ENCODE data around the gene RNF151.

DNA sequence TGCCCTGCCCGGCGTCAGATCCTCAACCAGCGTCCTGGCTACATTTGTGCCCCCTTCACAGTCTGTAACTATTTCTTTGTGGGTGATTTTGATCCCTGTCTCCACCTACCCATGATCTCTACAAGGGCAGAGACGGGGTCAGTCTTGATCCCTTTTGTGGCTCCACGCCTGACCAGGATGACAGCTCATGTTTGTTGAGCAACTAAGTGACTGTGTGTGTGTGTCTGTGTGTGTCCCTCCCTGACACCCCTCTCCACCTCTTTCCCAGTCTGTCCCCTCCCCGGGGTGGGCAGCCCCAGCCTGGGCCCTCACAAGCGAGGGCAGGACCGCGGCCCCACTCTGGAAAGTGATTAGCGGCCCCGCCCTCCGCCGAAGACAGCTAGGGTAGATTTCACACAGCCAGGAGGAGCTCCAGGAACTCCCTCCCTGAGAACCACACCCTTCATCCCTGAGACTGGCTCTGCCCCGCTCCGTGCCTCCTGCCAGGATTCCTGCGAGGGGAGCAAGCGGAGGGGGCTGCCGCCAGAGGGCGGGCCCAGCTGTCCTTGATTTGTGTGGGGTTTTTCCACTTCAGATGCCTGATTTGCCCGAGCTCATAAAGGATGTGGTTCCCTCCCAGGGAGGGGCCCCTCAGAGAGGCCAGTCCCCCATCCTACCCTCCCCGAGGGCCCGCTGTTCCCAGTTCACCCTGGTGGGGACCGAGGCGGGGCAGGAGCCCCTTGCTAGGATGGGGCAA is 43.2 kb upstream of the RNF151 start:
- TF ChIP-seq MTF1 (CRISPR knock-in tag; IDR thresholded peaks at IDR 0.05) (no peak), SIN3B (IDR thresholded peaks at IDR 0.05; ENCODE audit: low read length) (no peak), ZNF484 (CRISPR knock-in tag; IDR thresholded peaks at IDR 0.05; ENCODE audit: borderline replicate concordance, low read depth) (no peak), NFRKB (IDR thresholded peaks at IDR 0.05) (no peak), FOXM1 (CRISPR knock-in tag; IDR thresholded peaks at IDR 0.05) (no peak), RFX5 (IDR thresholded peaks at IDR 0.05; ENCODE audit: low read depth, low read length) (no peak), POLR2AphosphoS2 (IDR thresholded peaks at IDR 0.05; ENCODE audit: low read depth, low read length) (no peak), ZNF274 (CRISPR knock-in tag; IDR thresholded peaks at IDR 0.05) (no peak)
- TF ChIP-seq, protein P1, sequence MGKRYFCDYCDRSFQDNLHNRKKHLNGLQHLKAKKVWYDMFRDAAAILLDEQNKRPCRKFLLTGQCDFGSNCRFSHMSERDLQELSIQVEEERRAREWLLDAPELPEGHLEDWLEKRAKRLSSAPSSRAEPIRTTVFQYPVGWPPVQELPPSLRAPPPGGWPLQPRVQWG (CRISPR knock-in tag; IDR thresholded peaks at IDR 0.05; ENCODE audit: borderline replicate concordance, low read depth): no peak
- TF ChIP-seq, protein P2, sequence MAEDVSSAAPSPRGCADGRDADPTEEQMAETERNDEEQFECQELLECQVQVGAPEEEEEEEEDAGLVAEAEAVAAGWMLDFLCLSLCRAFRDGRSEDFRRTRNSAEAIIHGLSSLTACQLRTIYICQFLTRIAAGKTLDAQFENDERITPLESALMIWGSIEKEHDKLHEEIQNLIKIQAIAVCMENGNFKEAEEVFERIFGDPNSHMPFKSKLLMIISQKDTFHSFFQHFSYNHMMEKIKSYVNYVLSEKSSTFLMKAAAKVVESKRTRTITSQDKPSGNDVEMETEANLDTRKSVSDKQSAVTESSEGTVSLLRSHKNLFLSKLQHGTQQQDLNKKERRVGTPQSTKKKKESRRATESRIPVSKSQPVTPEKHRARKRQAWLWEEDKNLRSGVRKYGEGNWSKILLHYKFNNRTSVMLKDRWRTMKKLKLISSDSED (CRISPR knock-in tag; IDR thresholded peaks at IDR 0.05): no peak
- TF ChIP-seq, protein P3, sequence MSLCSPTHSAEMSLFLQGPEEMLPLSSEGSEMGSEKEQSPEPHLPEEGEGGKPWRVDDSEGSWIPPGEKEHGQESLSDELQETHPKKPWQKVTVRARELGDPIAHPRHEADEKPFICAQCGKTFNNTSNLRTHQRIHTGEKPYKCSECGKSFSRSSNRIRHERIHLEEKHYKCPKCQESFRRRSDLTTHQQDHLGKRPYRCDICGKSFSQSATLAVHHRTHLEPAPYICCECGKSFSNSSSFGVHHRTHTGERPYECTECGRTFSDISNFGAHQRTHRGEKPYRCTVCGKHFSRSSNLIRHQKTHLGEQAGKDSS (CRISPR knock-in tag; IDR thresholded peaks at IDR 0.05; ENCODE audit: borderline replicate concordance, low read depth): no peak

All from HepG2 (cell line).